NCI-H2227 (cell line): ENCODE results near the gene OR2AJ1.

ENCODE experiments used
- DNase-seq: peaks from one replicate; lab custom pipeline; 2025; ENCODE audit not compliant: unreplicated experiment; lab: John Stamatoyannopoulos, UW

The OR2AJ1 gene

DNA sequence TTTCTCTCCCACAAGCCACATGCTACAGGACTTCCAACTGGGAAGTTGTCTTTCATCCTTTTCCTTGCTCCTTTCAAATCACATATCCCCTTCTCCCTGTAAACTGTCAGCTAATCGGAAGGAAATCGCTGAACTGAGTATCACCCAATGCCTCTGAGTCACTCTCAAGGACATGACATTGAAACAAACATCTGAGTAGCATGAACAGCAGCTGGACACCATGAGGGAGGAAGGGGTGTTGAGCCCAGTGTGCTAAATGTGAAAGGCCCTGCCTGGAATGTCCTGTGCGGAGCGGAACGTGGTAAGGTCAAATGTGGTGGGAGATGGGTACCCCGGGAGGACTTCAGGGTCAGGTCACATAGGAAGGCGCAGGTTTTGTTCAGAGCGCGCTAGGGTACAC, at the start of gene OR2AJ1:
Gene OR2AJ1 (plus strand): TSS at position 22 of the 400 bp plus-strand sequence. CDS start 8,880 bp downstream, outside the sequence.
- DNase-seq, result no peak

DNA sequence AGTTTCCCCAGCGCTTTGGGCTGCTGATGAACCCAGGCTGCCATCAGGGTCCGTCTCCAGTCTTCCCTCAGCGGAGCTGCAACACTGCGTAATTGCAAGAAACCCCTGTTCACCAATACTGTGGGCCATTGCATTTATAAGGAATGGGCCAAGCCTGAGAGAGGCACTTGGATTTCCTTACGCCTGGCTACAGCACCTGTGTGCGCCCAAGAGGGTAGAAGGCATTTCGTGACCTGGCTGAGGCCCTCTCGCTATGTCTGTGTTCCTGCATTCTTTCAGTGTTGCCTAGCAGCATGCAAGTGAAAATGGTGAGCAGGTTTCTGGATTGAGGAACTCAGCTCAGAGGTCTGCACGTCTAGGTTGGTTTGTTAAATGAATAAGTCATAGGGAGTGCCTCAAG, 41.3 kb upstream of the OR2AJ1 start:
- no peak for DNase-seq

- DNase-seq, result no peak
Measured at GRCh38 chr1:247884797-247885413, 39.8 kb upstream of the OR2AJ1 start.

DNA sequence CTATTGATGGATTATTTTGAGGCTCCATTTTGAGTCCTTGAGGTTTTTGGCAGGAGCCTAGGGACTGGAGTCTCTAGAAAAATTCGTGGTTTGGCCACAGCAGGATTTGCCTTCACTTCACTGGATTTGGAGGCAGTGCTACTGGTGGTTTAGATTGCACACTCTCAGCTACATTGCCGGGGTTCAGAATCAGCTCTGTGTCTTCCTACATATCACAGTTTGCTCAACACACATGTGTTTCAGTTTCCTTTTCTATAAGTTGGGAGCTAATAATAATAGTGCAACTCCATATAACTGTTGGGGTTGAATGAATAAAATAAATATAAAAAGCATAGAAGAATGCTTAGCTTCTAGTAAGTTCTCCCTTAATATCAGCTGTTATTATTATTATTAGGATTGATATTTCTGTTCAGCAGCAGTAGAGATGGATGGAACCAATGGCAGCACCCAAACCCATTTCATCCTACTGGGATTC, 29.5 kb upstream of the OR2AJ1 start, which contains the start of gene OR2W3:
Gene OR2W3 (plus strand): TSS at position 425 of the 475 bp plus-strand sequence. CDS start 0 bp downstream, at position 425.
- DNase-seq, result no peak

DNA sequence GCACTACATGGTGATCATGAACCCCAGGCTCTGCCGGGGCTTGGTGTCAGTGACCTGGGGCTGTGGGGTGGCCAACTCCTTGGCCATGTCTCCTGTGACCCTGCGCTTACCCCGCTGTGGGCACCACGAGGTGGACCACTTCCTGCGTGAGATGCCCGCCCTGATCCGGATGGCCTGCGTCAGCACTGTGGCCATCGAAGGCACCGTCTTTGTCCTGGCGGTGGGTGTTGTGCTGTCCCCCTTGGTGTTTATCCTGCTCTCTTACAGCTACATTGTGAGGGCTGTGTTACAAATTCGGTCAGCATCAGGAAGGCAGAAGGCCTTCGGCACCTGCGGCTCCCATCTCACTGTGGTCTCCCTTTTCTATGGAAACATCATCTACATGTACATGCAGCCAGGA, 28.7 kb upstream of the OR2AJ1 start:
- no peak for DNase-seq

DNA sequence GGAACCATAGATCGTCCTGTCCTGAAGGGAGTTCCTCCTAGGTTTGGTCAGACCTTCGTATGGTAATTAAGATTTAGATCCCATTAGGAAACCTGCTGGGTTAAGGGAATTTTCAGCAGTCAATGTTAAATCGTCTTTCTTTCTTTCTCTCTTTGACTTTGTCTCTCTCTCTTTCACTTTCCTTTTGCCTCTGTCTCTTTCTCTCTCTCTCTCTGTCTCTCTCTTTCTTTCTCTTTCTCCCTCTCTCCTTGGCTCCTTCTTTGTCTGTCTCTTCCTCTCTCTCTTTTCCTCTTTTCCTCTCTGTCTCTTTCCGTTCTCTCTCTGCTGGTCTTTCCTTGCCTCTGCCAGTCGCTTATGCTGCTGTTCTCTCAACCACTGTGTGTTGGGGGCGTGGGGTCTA, 20.6 kb upstream of the OR2AJ1 start:
- no peak for DNase-seq

DNA sequence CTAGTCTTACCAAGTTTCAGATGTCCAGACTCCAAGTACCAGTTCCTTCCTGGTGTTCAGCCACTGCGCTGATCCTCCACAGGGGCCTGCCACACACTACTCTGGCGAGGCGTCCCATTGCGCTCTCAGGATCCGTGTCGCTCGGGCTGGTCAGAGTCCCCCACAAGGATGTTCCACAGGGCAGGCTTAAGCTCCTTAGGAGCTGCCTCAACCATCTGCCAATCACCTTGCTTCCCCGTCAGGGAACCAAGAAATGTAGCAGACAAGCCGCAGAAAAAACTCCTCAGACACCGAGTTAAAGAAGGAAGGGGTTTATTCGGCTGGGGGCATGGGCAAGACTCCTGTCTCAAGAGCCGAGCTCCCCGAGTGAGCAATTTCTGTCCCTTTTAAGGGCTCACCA, 19.5 kb upstream of the OR2AJ1 start:
- DNase-seq, result no peak

DNA sequence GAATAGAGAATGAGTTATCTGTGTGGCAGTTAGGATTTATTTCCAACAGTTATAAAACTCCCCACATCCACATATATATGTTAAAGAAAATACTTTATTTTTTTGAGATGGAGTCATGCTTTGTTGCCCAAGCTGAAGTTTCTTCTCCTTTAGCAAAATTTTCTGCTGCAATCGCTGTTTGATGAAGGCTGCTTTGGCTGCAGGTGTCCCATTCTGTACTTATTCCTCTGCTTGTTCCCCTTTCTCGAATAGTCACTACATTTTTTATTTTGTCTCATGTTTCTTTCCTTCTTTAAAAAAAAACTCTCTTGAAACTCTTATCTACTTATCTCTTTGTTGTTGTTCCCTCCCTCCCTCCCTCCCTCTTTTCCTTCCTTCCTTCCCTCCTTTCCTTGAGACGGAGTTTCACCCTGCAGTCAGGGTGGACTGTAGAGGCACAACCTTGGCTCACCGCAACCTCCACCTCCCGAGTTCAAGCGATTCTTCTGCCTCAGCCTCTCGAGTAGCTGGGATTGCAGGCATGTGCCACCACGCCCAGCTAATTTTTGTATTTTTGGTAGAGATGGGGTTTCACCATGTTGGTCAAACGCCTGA, 18.7 kb upstream of the OR2AJ1 start:
- no peak for DNase-seq

- DNase-seq, result no peak
Measured at GRCh38 chr1:247906504-247907047, 18.1 kb upstream of the OR2AJ1 start.

GRCh38 chr1:247908766-247909165, 15.9 kb upstream of the OR2AJ1 start:
- DNase-seq, result no peak

GRCh38 chr1:247913786-247914185, 10.9 kb upstream of the OR2AJ1 start:
- no peak for DNase-seq

DNA sequence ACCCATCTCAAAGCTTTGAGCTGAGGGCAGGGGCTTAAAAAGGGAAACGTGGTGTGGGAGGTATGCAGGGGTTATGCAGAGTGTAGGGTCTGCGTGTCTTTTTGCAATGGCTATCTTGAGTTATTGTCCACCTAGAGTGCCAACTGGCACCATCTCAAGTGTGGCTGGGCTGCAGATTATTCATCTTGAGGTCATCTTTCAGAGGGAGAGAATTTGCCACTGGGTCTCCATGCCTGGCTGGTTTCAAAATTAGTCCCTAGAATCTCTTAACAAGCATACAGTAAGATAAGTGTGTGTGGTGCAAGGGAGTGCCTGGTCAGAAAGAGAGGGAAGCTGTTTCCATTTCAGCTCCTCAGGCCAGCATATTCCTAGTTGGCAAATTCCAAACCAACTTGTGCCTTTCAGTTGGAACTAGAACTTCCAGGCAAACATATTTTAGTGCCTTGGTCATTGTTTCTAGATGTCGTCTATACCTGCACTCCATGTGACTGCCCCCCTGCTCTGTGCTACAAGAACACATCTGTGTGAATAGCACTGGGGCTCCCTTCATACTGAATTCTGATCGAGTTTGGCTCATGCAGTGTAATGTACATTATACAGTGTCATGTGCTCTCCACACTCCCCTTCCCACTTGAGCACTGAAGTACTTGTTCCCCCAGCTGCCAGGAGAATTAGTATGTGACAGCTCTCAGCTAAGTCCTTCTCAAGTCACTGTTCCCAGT, 9.6 kb upstream of the OR2AJ1 start:
- DNase-seq, result no peak

GRCh38 chr1:247919952-247920351, 4.7 kb upstream of the OR2AJ1 start, which contains the start of gene OR2T8:
Gene OR2T8 (plus strand): TSS chr1:247920252. CDS start chr1:247921018, 766 bp downstream.
- no peak for DNase-seq

DNA sequence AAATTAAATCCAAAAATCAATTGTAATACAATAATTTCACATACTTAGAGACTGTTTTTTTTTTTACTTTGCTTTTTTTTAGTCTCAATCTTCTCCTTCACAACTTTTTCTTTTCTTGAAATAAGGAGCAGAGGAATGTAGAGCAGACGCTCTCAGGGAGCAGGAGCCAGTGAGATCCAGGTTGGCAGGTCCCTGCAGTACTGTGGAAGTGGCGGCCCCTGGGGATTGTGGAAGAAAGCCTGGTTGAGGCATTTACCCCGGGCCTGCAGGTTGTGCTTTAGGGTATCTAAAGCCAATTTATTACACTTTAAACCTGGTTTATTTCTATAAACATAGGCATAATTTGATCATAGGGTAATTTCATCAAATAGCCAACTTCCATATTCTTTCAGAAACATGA, 748 bp upstream of the OR2AJ1 start:
- DNase-seq, result no peak

DNA sequence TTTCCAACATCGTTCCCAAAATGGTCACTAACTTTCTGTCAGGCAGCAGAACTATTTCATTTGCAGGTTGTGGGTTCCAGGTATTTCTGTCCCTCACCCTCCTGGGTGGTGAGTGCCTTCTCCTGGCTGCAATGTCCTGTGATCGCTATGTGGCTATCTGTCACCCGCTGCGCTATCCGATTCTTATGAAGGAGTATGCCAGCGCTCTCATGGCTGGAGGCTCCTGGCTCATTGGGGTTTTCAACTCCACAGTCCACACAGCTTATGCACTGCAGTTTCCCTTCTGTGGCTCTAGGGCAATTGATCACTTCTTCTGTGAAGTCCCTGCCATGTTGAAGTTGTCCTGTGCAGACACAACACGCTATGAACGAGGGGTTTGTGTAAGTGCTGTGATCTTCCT, 9.3 kb downstream of the OR2AJ1 start:
- no peak for DNase-seq

DNA sequence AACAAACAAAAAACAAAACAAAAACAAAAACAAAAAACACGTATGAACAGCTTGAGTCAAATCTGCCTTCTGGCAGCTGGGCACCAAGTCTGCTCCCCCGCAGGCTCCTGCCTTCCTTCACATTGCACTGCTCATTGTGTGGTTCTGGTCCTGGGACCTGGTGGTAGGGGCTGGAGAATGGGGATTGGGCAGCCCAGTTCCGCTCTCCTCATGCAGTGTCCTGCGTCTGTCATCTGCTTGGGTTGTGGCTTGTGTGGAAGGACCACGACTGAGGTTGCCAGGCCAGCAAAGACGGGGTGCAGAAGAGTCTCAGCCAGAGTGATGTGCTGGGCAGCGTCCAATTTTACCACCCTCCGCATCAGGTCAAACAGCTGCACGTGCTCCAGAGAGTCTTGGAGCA, 11.1 kb downstream of the OR2AJ1 start:
- DNase-seq, result no peak

- DNase-seq, result no peak
Measured at GRCh38 chr1:247936415-247936814, 11.7 kb downstream of the OR2AJ1 start.

- peak; percentile 51 for DNase-seq
Measured at GRCh38 chr1:247936965-247937734, 12.5 kb downstream of the OR2AJ1 start.

- no peak for DNase-seq
Measured at GRCh38 chr1:247942624-247943023, 17.9 kb downstream of the OR2AJ1 start.

DNA sequence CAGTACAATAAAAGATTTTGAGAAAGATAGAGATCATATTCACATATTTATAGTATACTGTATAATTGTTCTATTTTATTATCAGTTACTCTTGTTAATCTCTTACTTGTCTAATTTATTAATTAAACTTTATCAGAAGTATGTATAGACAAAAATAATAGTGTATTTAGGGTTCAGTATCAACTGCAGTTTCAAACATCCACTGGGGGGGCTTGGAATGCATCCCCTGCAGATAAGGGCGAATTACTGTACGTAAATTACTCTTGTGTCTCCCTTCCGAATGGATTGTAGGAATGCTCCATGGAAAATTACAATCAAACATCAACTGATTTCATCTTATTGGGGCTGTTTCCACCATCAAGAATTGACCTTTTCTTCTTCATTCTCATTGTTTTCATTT, 23.9 kb downstream of the OR2AJ1 start, which contains the start of gene OR2L8:
Gene OR2L8 (plus strand): TSS at position 301 of the 400 bp plus-strand sequence. CDS start 0 bp downstream, at position 301.
- no peak for DNase-seq

- no peak for DNase-seq
Measured at GRCh38 chr1:247953408-247953807, 28.7 kb downstream of the OR2AJ1 start.
